ENCODE results near the gene TAF4.

The TAF4 gene

DNA sequence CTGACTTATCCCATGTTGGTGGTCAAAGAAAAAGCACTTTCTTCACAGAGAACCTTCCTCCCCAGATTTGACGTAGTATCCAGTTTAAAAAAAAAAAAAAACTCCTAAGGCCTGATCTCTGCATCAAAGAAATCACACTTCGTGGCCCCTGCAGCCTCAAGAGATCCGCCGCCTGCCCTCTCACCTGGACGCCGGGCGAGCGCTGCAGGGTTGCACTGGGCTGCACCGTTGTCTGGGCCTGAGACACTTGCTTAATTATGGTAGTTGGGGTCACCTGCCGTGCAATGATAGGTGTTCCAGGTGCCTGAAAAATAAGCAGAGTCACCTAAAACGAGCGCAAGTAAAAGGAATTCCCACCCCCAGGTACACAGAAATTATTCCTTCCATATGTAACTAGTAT, 53.0 kb downstream of the TAF4 start:
- in situ Hi-C loops (cut with HindIII; ENCODE audit: low pct_ligation_motif_present, low pct_unique_long_range_greater_than_20kb, low sequenced_read_pairs), result no loop called here
- no peak for DNase-seq

GRCh38 chr20:62011938-62012534, 53.6 kb downstream of the TAF4 start:
- in situ Hi-C loops (cut with HindIII; ENCODE audit: low pct_ligation_motif_present, low pct_unique_long_range_greater_than_20kb, low sequenced_read_pairs), result no loop called here
- no peak for DNase-seq

DNA sequence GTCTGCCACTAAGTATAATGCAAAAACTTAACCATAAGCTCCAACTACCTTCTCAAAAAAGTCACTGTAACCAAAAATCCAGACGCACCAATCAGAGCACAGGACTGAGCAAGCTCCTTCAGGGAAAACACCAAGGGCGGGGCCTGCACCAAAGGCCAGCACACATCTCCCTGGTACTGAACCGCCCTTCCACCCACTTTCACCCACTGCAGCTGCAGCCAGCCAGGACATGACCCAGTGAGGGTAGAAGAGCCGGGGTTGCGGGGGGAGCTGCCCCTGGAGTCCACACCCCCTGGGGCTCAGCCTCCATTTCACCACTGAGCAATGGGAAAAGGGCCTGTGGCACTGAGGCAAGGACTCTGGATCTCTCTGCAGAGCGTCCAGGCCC, 54.3 kb downstream of the TAF4 start:
- no peak for DNase-seq
- in situ Hi-C loops (cut with HindIII; ENCODE audit: low pct_ligation_motif_present, low pct_unique_long_range_greater_than_20kb, low sequenced_read_pairs), result no loop called here

DNA sequence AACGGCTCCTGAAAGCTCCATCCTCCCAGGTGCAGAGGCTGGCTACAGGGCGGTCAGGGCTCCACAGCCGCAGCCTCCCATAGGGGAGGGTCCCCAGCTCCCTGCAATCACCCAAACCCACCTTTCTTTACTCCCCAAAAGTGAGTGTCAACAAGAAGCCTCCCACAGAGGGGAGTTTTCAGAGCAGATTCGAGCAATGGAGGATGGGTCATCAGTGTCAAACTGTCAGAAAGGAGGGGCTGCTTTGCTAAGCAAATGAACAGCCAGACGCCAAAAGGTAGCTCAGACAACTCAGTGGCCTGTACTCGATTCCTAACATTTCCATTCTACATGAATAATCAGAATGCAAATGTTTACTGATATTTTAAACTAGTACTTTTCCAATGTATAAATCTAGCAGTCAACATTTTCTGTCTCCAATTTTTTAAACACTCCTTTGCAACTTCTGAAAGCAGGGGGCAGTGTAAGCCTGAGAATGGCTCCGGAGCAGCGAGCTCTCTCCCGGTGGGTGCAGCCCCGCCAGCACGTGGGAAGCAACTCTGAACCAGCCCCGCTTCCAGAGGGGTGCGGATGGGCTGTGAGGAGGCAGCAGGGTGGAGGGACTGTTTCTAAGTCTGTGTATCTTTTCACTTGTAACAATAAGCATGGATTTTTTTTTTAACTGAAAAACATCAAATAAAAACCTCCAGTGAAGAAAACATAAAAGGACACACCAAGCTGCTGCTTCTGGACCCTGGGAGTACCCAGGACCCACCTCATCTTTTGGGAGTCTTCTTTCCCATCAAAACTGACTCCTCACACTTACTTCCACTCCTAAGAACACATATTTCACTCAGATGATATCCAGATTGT, 54.9 kb downstream of the TAF4 start:
- DNase-seq, result peak; percentile 49
- in situ Hi-C loops (cut with HindIII; ENCODE audit: low pct_ligation_motif_present, low pct_unique_long_range_greater_than_20kb, low sequenced_read_pairs), result no loop called here

DNA sequence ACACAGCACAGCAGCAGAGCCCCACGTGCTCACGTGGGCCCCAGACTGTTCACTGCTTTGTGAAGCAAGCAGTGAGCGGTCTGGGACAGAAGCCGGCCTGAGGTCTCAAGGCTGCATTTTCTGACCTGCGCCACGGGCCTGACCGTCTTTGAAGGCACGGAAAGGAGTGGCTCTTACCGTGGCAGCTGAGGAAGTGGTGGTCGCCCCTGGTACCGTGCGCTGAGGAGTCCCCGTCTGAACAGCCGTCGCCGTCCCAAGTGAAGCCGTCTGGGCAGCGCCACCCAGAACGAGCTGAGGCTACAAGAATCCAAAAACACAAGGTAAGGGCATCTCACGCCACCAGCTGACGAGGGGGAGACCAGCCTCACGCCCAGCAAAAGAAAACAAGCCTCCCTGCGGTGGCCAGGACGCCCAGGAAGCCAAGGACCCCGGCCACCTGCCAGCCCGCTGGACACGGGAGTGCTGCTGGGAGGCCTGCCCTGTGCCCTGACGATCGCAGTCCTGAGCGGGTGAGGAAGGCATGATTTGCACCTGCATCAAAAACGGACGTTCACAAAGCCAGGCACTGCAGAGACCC, 55.7 kb downstream of the TAF4 start:
- in situ Hi-C loops (cut with HindIII; ENCODE audit: low pct_ligation_motif_present, low pct_unique_long_range_greater_than_20kb, low sequenced_read_pairs), result no loop called here
- DNase-seq, result no peak

- no peak for DNase-seq
- in situ Hi-C loops (cut with HindIII; ENCODE audit: low pct_ligation_motif_present, low pct_unique_long_range_greater_than_20kb, low sequenced_read_pairs), result no loop called here
Measured at GRCh38 chr20:62009322-62009721, 56.4 kb downstream of the TAF4 start.

DNA sequence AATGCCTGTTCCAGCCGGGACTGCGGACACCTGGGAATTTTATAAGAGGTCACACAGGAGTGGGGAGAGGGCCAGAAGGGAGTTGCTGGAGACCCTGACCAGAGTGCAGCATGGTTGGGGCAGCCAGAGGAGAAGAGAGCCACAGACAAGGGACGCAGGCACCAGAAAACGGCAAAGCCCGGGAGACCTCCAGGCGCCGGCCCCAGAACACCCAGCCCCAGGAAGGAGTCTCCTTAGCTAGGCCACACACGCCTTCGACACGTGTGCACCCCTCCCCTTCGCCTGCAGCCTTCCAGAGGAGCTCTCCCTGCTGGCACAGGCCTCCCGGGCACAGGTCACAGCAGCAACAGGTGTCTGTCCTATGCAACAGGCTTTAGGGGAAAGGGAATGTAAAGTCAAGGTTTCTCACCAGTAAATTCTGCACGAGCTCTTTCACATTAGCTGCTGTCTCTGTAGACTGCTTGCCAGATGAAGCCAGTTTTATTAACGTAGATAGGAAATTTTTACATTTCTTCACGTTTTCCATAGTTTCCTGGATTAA, 57.0 kb downstream of the TAF4 start:
- DNase-seq, result no peak
- in situ Hi-C loops (cut with HindIII; ENCODE audit: low pct_ligation_motif_present, low pct_unique_long_range_greater_than_20kb, low sequenced_read_pairs), result no loop called here

GRCh38 chr20:62007127-62007647, 58.5 kb downstream of the TAF4 start:
- DNase-seq, result no peak
- in situ Hi-C loops (cut with HindIII; ENCODE audit: low pct_ligation_motif_present, low pct_unique_long_range_greater_than_20kb, low sequenced_read_pairs), result no loop called here

- in situ Hi-C loops (cut with HindIII; ENCODE audit: low pct_ligation_motif_present, low pct_unique_long_range_greater_than_20kb, low sequenced_read_pairs), result no loop called here
- no peak for DNase-seq
Measured at GRCh38 chr20:62006482-62006881, 59.2 kb downstream of the TAF4 start.

- DNase-seq, result no peak
Measured at GRCh38 chr20:62004614-62005013, 61.1 kb downstream of the TAF4 start.

DNA sequence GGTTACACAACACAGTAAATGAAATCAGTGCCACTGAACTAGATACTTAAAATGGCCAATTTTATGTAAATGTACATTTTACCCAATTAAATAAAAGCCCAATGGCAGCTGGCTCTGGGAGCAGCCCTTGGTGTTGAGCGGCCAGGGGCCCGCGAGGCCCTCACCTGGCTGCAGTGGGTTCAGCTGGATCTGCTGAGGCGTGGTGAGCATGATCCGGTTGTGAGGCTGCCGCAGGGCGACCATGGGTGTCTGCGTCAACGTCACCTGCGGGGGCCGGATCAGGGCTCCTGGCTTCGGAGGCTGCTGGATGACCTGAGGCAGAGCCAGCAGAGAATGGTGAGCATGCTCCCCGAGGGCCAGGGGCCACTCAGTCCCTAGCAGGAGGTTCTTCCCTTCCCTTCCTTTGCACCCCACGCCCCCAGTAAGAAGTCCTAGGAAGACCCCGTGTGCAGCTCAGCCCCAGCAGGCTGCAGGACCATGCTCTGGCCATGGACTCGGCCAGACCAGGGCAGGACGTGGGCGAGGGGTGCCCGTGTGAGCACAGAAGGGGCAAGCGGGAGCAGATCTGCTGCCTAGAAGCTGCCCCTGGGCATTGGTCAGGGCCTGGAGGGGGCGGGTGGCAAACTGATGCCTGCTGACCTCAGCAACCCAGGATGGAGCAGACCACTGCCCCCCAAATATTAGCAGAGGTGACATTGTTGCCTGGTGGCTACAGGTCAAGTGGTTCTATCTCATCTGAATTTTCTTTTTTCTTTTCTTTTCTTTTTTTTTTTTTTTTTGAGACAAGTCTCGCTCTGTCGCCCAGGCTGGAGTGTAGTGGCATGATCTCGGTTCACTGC, 61.9 kb downstream of the TAF4 start:
- in situ Hi-C loops (cut with HindIII; ENCODE audit: low pct_ligation_motif_present, low pct_unique_long_range_greater_than_20kb, low sequenced_read_pairs), result no loop called here
- no peak for DNase-seq

More at GRCh38 chr20:62004614-62005013, 61.1 kb downstream of the TAF4 start:
- in situ Hi-C loops (cut with HindIII; ENCODE audit: low pct_ligation_motif_present, low pct_unique_long_range_greater_than_20kb, low sequenced_read_pairs), result no loop called here

DNA sequence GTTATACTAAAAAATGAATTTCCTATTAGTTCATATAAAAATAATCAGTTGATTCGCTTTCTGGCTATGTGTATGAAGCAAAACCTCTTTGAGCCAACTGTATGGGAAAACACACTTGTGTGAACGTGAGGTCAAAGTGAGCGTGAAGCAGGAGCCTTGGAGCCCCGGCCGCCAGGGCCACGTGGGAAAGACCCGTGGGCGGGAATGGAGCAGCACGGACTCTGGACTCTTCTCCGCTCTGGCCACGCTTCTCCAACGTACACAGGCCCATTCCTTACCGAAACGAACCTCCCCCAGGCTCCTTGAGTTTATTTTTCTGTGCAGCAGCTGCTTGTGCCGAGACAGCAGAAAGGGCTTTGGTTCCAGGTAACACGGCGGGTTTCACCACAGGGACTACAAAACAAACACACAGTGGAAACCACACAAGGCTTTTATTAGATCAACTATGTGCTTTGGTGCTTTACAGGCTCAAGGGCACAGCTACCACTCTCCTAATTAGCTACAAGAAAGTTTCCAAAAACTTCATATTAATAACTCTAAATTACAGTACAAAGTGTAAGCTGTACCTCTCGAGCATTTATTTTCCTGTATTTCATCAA, 62.7 kb downstream of the TAF4 start:
- in situ Hi-C loops (cut with HindIII; ENCODE audit: low pct_ligation_motif_present, low pct_unique_long_range_greater_than_20kb, low sequenced_read_pairs), result no loop called here
- DNase-seq, result no peak

DNA sequence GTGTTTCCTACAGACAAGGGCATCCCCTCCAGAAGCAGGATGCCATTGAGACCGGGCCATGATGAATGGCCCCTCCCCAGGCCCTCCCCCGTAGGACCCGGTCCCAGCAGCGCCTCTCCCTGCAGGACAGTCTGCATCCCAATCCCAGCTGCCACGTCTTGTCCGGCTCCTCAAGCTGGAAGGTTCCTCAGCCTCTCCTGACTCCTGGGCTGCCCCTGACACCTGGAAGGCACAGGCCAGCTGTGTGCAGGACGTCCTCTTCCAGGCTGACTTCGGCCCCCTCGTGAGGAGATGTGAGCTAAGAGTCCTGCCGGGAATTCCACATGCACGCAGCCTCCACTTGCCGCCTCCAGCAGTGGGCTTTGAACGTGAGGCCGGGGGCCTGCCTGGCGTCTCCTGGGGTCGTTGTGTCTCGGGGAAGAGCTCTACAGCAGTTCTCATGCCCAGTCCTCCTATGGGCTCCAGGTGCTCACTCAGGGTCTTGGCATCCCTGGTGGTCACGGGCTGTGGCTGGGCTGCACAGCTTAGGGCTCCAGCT, 64.4 kb downstream of the TAF4 start:
- no peak for DNase-seq
- in situ Hi-C loops (cut with HindIII; ENCODE audit: low pct_ligation_motif_present, low pct_unique_long_range_greater_than_20kb, low sequenced_read_pairs), result no loop called here

DNA sequence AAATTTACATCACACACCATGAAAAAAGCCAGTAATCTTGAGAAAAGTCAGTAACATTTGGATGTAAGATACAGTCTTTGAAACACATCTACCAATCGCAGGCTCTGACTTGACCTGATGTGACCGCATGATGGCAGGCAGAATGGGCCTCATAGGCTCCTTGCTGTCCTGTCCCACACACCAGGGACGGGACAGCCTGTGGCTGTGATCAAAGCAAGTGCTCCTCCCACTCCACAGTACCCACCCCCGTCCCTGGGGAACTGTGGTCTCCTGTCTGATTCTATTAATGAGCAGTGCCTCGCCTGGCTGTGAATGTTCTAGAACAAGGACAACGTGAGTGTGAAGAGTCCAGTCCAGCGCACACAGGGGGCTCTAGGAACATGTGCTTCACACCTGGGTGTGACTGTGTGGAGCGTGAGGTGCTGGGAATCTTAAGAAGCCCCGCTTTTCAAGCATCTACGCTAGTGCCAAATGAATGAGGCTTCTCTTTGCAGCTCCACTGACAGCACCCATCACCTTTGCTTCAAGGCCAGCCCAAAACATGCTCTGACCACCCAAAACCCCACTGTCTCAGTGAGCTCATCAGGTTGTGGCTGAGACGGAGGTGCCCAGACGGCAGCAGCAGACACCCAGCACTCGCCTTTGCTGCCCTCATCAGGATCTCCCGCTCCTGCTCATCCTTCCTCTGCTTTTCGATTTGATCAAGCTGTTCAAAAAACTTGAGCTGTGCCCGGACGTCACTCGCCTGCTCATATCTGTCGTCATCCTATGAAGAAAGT, 67.1 kb downstream of the TAF4 start:
- DNase-seq, result no peak
- in situ Hi-C loops (cut with HindIII; ENCODE audit: low pct_ligation_motif_present, low pct_unique_long_range_greater_than_20kb, low sequenced_read_pairs), result no loop called here

- DNase-seq, result no peak
- in situ Hi-C loops (cut with HindIII; ENCODE audit: low pct_ligation_motif_present, low pct_unique_long_range_greater_than_20kb, low sequenced_read_pairs), result no loop called here
Measured at GRCh38 chr20:61997891-61998290, 67.8 kb downstream of the TAF4 start.

GRCh38 chr20:61997372-61997771, 68.3 kb downstream of the TAF4 start:
- in situ Hi-C loops (cut with HindIII; ENCODE audit: low pct_ligation_motif_present, low pct_unique_long_range_greater_than_20kb, low sequenced_read_pairs), result no loop called here
- no peak for DNase-seq

- in situ Hi-C loops (cut with HindIII; ENCODE audit: low pct_ligation_motif_present, low pct_unique_long_range_greater_than_20kb, low sequenced_read_pairs), result no loop called here
- no peak for DNase-seq
Measured at GRCh38 chr20:61994546-61994945, 71.1 kb downstream of the TAF4 start.
